GM10248 (cell line): ENCODE measurements around the gene CCN6.
"Not testable (repeated sequence)": the region's sequence is repeated elsewhere in the genome, so short reads cannot be mapped to it uniquely, and the experiment has no call there.

ENCODE experiments used
- CTCF ChIA-PET: fragments of 300-600 bp; sonication (Branson Sonifier 250); formaldehyde crosslinking; extraction: SDS; loops from one replicate; lab custom pipeline; 2021; ENCODE audit warnings: antibody characterized with exemption; lab: Yijun Ruan, JAX
- POLR2A ChIA-PET: fragments of 350-650 bp; sonication (Branson Sonifier 250); formaldehyde crosslinking; extraction: SDS; loops from one replicate; lab custom pipeline; 2020; ENCODE audit warnings: antibody characterized with exemption; lab: Yijun Ruan, JAX
- DNase-seq: peaks from one replicate; pipeline ENCODE4 v3.0.0; 2012; ENCODE audit errors: extremely low spot score
- CTCF ChIP-seq: IDR thresholded peaks from 2 replicates; pipeline ENCODE4 v1.5.1; 2012; ENCODE audit warnings: mild to moderate bottlenecking, low read depth; ENCODE audit errors: extremely low read depth, missing control alignments, control extremely low read depth

CCN6 gene

DNA sequence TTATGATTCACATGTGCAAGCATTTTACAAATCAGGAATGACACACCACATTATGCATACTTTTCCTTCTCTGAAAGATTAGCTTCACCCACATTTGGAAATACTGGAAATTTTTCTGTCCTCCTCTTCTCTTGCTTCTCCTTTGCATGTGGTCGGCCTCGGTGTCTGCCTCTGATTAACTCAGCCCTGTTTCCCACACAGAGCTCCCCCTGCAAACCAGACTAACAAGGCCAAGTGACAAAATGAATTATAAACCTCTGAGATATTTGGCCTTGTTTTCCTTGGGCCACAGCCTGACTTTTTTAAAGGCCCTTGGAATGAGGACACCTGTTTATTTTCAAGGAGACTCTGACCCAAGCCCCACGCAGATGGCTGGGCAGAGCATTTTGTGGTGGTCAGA, 9.0 kb upstream of the CCN6 start:
- ChIA-PET POLR2A (no interaction called here), CTCF (interaction anchor here (0.7 to 7.5 kb wide), 19 partner anchors 9 to 786 kb away, joined by 3 to 101 read pairs (median 7); partner anchors contain the start of gene CCN6)
- no peak for TF ChIP-seq CTCF
- no peak for DNase-seq

GRCh38 chr6:112047523-112047922, 6.4 kb upstream of the CCN6 start:
- CTCF ChIA-PET, POLR2A ChIA-PET, DNase-seq: not testable (repeated sequence)

DNA sequence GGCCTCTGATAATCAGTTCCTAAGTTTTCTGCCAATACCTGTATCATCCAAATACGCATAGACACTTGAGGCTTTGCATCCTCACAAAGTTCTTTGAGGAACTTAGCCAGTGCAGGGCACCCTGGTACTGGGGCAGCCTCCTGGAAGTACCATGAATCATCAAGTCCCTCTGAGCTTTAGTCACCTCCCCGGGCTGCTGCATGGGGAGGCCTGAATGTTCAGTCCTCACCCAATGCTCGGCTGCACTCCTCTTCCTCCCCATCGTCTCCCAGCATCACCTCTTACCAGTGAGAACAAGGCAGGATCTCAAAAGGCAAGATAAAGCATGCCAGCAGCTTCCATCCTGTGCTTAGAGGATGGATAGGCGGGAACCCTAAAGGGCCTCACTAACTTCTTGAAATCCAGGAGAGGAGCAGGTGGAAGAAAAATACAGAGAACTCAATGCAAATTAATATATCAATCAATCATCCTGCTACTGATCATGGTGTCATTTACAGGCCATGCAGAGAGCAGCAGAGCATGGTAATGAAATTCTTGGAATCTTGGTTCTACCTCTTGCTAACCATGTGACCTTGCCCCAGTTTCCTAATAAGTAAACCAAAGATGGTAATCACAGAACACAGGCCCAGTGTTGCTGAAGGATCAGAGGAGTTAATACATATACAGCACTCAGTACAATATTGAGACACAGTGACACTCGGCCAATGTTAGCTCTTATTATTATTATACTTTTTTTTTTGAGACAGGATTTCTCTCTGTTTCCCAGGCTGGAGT, 4.7 kb upstream of the CCN6 start:
- POLR2A ChIA-PET = no interaction called here

DNA sequence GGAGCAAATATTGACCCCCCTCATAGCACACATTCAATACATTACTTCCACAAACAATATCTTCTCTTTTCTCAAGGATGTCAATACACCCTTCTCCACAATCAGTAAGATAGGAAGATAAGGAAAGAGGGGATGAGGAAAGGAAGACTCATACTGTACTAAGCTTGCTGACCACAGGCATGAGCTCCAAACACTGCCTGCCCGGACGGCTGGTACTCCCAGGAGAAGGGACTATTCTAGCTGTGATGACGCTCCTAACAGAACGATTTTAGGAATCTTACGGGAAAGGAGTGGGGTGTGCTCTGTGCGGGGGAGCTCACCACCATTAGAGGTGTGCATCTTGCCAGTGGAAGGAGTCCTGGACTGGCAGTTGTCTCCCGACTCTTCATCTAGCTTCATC, 3.9 kb upstream of the CCN6 start:
- no peak for DNase-seq
- CTCF ChIA-PET = interaction anchor here (0.9 to 2.5 kb wide), 11 partner anchors 9 to 341 kb away, joined by 3 to 15 read pairs (median 4); no protein-coding TSS in a partner anchor
- no peak for TF ChIP-seq CTCF
- POLR2A ChIA-PET = no interaction called here

More for the DNA sequence above, 4.7 kb upstream of the CCN6 start:
- CTCF ChIA-PET = interaction anchor here (1.1 to 2.5 kb wide), 7 partner anchors 8 to 339 kb away, joined by 3 to 15 read pairs (median 4); no protein-coding TSS in a partner anchor
- no peak for DNase-seq
- TF ChIP-seq CTCF = no peak

- no peak for DNase-seq
- TF ChIP-seq CTCF = no peak
- POLR2A ChIA-PET = no interaction called here
- CTCF ChIA-PET = interaction anchor here (0.9 to 2.5 kb wide), 12 partner anchors 9 to 342 kb away, joined by 3 to 15 read pairs (median 4); no protein-coding TSS in a partner anchor
Measured at GRCh38 chr6:112050429-112050828, 3.5 kb upstream of the CCN6 start.

- POLR2A ChIA-PET, DNase-seq: not testable (repeated sequence)
- CTCF ChIA-PET = interaction anchor here (1.0 to 2.5 kb wide), 8 partner anchors 10 to 342 kb away, joined by 3 to 15 read pairs (median 4); no protein-coding TSS in a partner anchor
Measured at GRCh38 chr6:112051251-112051740, 2.6 kb upstream of the CCN6 start.

GRCh38 chr6:112054555-112055190, 769 bp downstream of the CCN6 start:
- POLR2A ChIA-PET = no interaction called here
- no peak for TF ChIP-seq CTCF
- CTCF ChIA-PET = interaction anchor here (1.3 to 2.4 kb wide), 5 partner anchors 10 to 32 kb away, joined by 4 to 8 read pairs (median 4); no protein-coding TSS in a partner anchor
- DNase-seq = no peak
